Measurements from ENCODE around the gene MROH9.

The MROH9 gene

DNA sequence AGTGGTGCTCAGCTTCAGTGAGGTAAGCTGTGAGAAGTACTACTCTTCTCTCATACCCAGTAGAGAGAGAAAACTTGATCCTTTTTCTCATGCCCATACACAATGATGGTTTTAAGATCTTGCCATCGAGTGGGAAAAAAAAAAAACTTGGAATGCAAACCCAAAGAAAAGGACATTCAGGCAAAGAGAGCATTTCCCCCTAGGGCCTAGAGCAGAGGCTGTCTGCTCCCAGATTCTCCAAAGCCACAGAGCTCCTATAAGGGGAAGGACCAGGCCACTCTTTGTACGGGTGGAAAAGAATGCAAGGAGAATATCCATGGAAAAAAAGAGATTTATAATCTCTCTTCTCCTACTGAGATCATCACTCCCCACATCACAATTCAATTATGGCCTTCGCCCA is 34.9 kb downstream of the MROH9 start:
- TF ChIP-seq SIN3A (IDR thresholded peaks at IDR 0.05; ENCODE audit: borderline replicate concordance, insufficient read depth, low read length) (no peak), POLR2AphosphoS5 (IDR thresholded peaks at IDR 0.05; ENCODE audit: low read depth, low read length) (no peak), TAF1 (IDR thresholded peaks at IDR 0.05; ENCODE audit: borderline replicate concordance, insufficient read depth, low read length) (no peak), FOXP2 (optimal IDR thresholded peaks at IDR 0.05; ENCODE audit: borderline replicate concordance, extremely low read depth, extremely low read length, insufficient read depth) (no peak)
- TF ChIP-seq, protein P1, sequence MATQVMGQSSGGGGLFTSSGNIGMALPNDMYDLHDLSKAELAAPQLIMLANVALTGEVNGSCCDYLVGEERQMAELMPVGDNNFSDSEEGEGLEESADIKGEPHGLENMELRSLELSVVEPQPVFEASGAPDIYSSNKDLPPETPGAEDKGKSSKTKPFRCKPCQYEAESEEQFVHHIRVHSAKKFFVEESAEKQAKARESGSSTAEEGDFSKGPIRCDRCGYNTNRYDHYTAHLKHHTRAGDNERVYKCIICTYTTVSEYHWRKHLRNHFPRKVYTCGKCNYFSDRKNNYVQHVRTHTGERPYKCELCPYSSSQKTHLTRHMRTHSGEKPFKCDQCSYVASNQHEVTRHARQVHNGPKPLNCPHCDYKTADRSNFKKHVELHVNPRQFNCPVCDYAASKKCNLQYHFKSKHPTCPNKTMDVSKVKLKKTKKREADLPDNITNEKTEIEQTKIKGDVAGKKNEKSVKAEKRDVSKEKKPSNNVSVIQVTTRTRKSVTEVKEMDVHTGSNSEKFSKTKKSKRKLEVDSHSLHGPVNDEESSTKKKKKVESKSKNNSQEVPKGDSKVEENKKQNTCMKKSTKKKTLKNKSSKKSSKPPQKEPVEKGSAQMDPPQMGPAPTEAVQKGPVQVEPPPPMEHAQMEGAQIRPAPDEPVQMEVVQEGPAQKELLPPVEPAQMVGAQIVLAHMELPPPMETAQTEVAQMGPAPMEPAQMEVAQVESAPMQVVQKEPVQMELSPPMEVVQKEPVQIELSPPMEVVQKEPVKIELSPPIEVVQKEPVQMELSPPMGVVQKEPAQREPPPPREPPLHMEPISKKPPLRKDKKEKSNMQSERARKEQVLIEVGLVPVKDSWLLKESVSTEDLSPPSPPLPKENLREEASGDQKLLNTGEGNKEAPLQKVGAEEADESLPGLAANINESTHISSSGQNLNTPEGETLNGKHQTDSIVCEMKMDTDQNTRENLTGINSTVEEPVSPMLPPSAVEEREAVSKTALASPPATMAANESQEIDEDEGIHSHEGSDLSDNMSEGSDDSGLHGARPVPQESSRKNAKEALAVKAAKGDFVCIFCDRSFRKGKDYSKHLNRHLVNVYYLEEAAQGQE (IDR thresholded peaks at IDR 0.05; ENCODE audit: insufficient read depth in 1 of 2, low read depth in 2 of 2, low read length in 2 of 2), result no peak

GRCh38 chr1:170978371-170978910 is 43.1 kb downstream of the MROH9 start:
- TF ChIP-seq FOXP2 (optimal IDR thresholded peaks at IDR 0.05; ENCODE audit: borderline replicate concordance, extremely low read depth, extremely low read length, insufficient read depth), result no peak
- no peak for TF ChIP-seq SIN3A (IDR thresholded peaks at IDR 0.05; ENCODE audit: borderline replicate concordance, insufficient read depth, low read length)

GRCh38 chr1:170985406-170985805 is 50.1 kb downstream of the MROH9 start:
- TF ChIP-seq, protein P1 (IDR thresholded peaks at IDR 0.05; ENCODE audit: insufficient read depth in 1 of 2, low read depth in 2 of 2, low read length in 2 of 2), result no peak
- TF ChIP-seq FOXP2 (optimal IDR thresholded peaks at IDR 0.05; ENCODE audit: borderline replicate concordance, extremely low read depth, extremely low read length, insufficient read depth) (no peak), TAF1 (IDR thresholded peaks at IDR 0.05; ENCODE audit: borderline replicate concordance, insufficient read depth, low read length) (no peak), SIN3A (IDR thresholded peaks at IDR 0.05; ENCODE audit: borderline replicate concordance, insufficient read depth, low read length) (no peak), POLR2AphosphoS5 (IDR thresholded peaks at IDR 0.05; ENCODE audit: low read depth, low read length) (no peak)

- TF ChIP-seq FOXP2 (optimal IDR thresholded peaks at IDR 0.05; ENCODE audit: borderline replicate concordance, extremely low read depth, extremely low read length, insufficient read depth), result no peak
- TF ChIP-seq, protein P1 (IDR thresholded peaks at IDR 0.05; ENCODE audit: insufficient read depth in 1 of 2, low read depth in 2 of 2, low read length in 2 of 2), result no peak
- TF ChIP-seq TAF1 (IDR thresholded peaks at IDR 0.05; ENCODE audit: borderline replicate concordance, insufficient read depth, low read length), result no peak
These were observed 51.6 kb downstream of the MROH9 start for GRCh38 chr1:170986901-170987300.

DNA sequence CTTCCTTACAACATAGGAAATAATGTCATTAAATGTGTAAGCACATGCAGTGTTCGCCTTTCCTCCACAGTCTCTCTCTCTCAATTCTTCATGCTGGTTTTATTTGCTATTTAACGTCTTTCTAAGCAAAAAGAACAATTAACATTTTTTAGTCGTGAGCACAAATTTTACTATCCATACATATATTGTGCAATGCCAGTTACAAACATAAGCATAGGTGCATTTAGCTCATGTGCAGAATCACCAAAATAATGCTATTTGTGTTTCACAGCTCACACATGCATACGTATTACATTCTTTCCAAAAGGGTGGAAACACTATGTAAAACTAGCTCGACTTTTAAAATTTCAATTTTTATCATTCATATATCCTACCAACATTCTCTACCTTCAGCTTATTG is 52.1 kb downstream of the MROH9 start:
- TF ChIP-seq POLR2AphosphoS5 (IDR thresholded peaks at IDR 0.05; ENCODE audit: low read depth, low read length) (no peak), SIN3A (IDR thresholded peaks at IDR 0.05; ENCODE audit: borderline replicate concordance, insufficient read depth, low read length) (no peak), FOXP2 (optimal IDR thresholded peaks at IDR 0.05; ENCODE audit: borderline replicate concordance, extremely low read depth, extremely low read length, insufficient read depth) (no peak)

GRCh38 chr1:170993151-170993550 is 57.8 kb downstream of the MROH9 start:
- TF ChIP-seq FOXP2 (optimal IDR thresholded peaks at IDR 0.05; ENCODE audit: borderline replicate concordance, extremely low read depth, extremely low read length, insufficient read depth), result no peak
- TF ChIP-seq SIN3A (IDR thresholded peaks at IDR 0.05; ENCODE audit: borderline replicate concordance, insufficient read depth, low read length), result no peak
- no peak for TF ChIP-seq TAF1 (IDR thresholded peaks at IDR 0.05; ENCODE audit: borderline replicate concordance, insufficient read depth, low read length)
- TF ChIP-seq POLR2AphosphoS5 (IDR thresholded peaks at IDR 0.05; ENCODE audit: low read depth, low read length), result no peak
- TF ChIP-seq, protein P1 (IDR thresholded peaks at IDR 0.05; ENCODE audit: insufficient read depth in 1 of 2, low read depth in 2 of 2, low read length in 2 of 2), result no peak
